C4-2B (cell line): Measurements from ENCODE around the gene SLC16A10.

Experiments
- H3K27ac ChIP-seq: fragments of 450-650 bp; 2 replicates; pipeline ENCODE4 v1.5.1; 2017
- ZFX ChIP-seq: fragments of 450-650 bp; IDR thresholded peaks from 2 replicates; pipeline ENCODE4 v1.6.1; 2017
- TF ChIP-seq, protein P1 (sequence below): fragments of 450-650 bp; conservative IDR thresholded peaks from 2 replicates; pipeline ENCODE4 v1.5.1; 2017; ENCODE audit warnings: mild to moderate bottlenecking

The SLC16A10 gene

DNA sequence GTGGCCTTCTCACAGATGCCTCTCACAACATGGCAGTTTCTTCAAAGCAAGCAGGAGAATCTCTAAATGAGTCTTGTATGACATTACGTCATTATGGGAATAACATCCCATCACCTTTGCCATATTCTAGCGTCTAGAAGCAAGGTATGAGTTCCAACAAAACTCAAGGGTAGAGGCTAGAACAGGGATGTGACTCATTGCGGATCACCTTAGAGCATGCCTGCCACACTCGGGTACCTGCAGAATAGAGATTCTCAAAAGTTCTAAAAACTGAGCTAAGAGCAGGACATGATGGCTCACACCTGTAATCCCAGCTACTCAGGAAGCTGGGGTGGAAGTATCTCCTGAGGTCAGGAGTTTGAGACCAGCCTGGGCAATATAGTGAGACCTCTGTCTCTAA lies 182.8 kb downstream of the SLC16A10 start:
- H3K27ac ChIP-seq, result no peak overlapping the region
- TF ChIP-seq, protein P1, sequence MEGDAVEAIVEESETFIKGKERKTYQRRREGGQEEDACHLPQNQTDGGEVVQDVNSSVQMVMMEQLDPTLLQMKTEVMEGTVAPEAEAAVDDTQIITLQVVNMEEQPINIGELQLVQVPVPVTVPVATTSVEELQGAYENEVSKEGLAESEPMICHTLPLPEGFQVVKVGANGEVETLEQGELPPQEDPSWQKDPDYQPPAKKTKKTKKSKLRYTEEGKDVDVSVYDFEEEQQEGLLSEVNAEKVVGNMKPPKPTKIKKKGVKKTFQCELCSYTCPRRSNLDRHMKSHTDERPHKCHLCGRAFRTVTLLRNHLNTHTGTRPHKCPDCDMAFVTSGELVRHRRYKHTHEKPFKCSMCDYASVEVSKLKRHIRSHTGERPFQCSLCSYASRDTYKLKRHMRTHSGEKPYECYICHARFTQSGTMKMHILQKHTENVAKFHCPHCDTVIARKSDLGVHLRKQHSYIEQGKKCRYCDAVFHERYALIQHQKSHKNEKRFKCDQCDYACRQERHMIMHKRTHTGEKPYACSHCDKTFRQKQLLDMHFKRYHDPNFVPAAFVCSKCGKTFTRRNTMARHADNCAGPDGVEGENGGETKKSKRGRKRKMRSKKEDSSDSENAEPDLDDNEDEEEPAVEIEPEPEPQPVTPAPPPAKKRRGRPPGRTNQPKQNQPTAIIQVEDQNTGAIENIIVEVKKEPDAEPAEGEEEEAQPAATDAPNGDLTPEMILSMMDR, result no peak
- no peak for TF ChIP-seq ZFX

GRCh38 chr6:111274593-111275217 lies 187.4 kb downstream of the SLC16A10 start:
- TF ChIP-seq, protein P1, result no peak
- no peak for TF ChIP-seq ZFX
- no peak overlapping the region for H3K27ac ChIP-seq

DNA sequence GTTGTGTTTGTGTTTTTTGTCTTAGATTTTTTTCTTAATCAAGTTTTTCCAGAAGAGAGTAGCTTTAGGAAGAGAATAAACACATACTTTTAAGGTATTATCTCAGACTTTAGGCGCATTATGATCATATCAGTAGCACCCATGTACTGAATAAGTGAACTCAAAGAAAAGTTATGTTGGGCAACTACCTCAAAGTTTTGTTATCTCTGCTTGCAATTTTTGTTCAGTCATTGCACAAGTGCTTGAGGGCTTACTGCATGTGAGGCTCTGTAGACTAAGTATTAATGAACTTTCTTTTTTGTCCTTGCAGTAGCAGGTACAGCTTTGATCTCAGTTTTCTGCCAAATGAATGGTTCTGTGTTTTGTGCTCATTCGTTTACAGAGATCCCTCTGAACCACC lies 189.0 kb downstream of the SLC16A10 start:
- no peak for TF ChIP-seq ZFX
- TF ChIP-seq, protein P1, result no peak
- no peak overlapping the region for H3K27ac ChIP-seq

DNA sequence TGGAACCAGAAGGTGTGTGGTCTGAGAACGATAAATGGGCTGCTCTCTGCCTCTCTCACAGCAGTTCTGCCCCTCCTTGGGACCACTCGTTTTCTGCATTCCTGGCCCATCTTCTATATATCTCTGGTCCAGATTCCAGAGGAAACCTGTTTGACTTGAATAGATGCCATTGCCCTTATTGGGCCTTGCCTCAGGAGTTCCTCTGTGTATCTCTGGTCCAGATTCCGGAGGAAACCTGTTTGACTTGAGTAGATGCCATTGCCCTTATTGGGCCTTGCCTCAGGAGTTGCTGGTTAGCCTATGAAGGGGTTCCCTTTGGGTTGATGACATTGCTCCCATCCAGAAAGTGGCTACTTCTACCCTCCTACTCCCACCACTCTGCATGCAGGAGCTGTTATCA lies 189.4 kb downstream of the SLC16A10 start:
- no peak overlapping the region for H3K27ac ChIP-seq
- TF ChIP-seq, protein P1, result no peak
- no peak for TF ChIP-seq ZFX

GRCh38 chr6:111277819-111278218 lies 190.5 kb downstream of the SLC16A10 start:
- no peak overlapping the region for H3K27ac ChIP-seq
- no peak for TF ChIP-seq ZFX
- TF ChIP-seq, protein P1, result no peak

- H3K27ac ChIP-seq, result no peak overlapping the region
- TF ChIP-seq, protein P1, result no peak
- TF ChIP-seq ZFX, result no peak
Measured at GRCh38 chr6:111278731-111279130, 191.4 kb downstream of the SLC16A10 start.

- no peak overlapping the region for H3K27ac ChIP-seq
- TF ChIP-seq, protein P1, result no peak
- TF ChIP-seq ZFX, result no peak
Measured at GRCh38 chr6:111280445-111280955, 193.2 kb downstream of the SLC16A10 start.
